Suppressor macrophage (primary cell): ENCODE results near the gene MCTP1.

Experiments used
- DNase-seq, 4 experiments: peaks; one replicate each; pipeline ENCODE4 v3.0.0-alpha.2; 2020 to 2022

Gene MCTP1

DNA sequence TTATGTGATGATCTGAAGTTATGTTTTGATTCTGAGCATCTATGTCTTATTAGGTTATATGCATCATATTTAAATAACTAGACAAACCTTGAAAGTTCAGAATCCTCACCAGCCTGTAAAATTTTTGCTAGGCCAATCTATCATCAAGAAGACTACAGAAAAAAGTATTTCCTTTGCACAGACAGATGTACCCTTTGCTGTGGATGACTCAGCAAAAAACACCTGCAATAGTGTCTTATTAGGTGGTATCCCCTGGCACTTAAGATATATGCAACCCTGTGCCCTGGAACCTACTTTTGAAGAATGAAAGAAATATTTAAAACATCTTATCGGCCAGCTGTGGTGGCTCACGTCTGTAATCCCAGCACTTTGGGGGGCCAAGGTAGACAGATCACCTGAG lies 535.9 kb downstream of the MCTP1 start:
- DNase-seq = no peak

DNA sequence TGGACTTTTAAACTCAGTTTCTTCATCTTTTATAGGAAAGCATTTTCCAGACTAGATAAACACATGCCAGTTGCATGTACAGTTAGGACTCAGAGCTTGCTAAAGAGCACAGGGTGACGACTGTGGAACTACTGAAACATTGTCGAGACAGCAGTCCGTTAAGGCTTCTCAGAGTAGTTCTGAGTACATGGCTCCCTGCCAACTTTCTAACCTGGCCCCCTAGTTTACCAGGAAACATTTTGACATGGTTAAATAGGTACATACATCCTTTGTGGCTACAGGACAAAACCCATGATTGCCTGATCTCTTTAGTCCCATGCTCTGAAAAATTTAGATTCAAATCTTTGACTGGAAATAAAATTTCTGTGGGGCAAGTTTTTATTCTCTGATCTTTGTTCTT lies 536.7 kb downstream of the MCTP1 start:
- DNase-seq = no peak

GRCh38 chr5:94747371-94747770 lies 537.5 kb downstream of the MCTP1 start:
- no peak for DNase-seq

DNA sequence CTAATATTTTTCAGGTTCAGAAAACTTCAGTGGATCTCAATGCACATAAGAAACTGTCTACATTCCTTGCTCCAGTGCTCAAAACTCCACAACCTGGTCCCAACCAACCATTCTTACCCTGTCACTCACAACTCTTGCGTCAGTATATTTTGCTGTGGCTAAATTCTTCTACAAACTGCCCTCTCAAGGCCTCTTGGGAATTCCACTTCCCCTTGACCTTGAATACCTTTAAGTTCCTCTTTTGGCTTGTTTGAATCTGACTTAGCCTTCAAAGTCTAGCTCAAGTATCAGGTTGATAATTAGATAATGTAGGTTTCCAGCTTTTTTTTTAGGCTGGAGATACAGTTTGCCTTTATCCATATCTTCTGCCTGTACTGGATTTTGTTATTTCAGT lies 538.2 kb downstream of the MCTP1 start:
- peak; percentile 20 to 62 (median 53) for DNase-seq

DNA sequence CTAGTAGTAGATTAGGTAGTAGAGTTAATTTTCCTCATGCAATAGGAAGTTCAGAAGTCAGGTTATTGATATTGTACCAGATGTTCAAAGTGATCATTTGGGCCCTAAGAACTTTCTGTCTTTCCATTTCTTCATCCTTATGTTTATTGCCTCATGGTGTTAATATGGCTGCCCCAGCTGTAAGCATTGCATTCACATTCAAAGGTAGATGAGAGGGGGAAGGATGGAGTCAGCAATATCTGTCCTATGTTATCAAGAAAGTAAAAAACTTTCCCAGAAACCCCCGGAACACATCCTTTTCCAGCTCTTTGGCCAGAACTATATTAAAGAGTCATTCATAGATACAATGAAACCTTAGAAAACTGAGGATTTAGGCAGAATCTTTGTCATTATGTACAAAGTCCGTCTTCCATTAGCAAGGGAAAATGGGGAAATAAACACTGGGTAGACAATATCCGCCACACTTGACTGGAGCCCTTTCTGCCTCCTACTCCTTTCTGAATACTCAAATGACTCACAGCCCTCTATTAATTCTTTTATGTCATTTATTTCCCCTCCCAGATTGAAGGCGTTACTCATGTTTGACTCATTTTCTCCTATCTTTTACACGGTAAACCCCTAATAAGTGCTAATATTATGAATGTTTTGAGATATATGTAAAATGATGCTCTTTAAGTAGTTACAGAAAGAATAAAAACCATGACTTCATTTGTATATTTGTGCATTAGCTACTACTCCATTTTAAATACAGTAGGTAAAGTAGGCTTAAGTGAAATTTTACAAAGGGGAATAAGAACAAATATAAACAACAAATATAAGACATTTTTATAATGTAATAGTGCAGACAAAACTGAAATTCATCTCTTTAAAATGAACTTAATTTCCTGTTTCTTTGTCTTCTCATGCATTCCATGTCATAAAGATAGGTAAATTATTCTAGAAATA lies 538.8 kb downstream of the MCTP1 start:
- DNase-seq = peak in 3 of 4 experiments; percentile 25 to 51 (median 35)

GRCh38 chr5:94744906-94745305 lies 540.0 kb downstream of the MCTP1 start:
- peak in 3 of 4 experiments; percentile 16 to 24 (median 17) for DNase-seq

DNA sequence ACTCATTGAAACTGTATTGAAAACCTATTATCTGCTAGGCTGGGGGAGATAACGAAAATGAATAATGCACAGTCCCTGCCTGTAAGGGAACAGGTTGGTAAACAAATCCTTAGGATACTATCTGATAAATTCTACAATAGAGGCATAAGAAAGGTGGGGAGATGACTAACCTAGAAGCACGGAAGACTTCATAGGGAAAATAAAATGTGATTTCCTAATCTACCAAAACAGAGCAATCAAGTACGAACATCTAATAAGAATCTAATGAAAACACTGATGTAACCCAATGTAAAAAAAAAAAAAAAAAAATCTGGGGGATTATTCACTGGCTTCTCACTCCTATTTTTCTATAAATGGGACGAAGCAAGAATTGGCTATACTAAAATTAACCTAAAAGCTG lies 542.0 kb downstream of the MCTP1 start:
- DNase-seq = no peak

- DNase-seq = no peak
Measured at GRCh38 chr5:94740286-94740685, 544.6 kb downstream of the MCTP1 start.

DNA sequence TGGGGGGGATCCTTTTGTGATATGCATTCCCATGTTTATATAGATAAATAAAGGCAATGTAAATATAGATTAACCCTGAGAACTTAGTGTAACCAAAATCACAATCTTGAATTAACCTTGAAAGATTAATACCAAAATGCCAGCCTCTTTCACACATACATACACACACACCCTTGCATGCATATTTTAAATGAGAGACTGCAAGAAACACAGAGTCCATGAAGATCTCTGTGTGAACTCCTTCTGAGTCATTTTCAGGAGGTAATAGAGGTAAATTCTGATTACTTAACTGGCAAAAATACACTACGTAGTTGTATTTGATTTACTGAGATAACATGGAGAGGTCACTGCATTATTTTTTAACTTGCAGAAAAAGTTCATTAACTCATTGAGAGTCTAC lies 548.4 kb downstream of the MCTP1 start:
- DNase-seq = no peak

DNA sequence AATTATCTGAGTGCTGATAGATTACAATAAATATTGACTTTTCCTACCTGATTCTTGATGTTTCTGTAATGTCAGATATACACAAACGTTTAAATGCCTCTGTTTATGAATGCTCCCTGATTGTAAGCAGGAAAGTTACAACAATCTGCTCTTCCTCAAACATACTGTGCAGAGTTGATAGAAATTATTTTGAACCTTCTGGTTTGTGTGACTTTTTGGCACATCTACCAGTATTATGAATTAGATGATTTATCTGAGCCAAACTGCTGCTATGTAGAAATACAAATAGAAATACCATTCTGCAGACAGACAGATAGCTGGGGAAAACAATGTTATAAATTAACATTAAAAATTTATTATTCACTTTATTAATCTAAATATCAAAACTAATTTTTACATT lies 553.4 kb downstream of the MCTP1 start:
- DNase-seq = no peak

GRCh38 chr5:94725142-94725541 lies 559.8 kb downstream of the MCTP1 start:
- DNase-seq = no peak

GRCh38 chr5:94715768-94716167 lies 569.1 kb downstream of the MCTP1 start:
- no peak for DNase-seq

DNA sequence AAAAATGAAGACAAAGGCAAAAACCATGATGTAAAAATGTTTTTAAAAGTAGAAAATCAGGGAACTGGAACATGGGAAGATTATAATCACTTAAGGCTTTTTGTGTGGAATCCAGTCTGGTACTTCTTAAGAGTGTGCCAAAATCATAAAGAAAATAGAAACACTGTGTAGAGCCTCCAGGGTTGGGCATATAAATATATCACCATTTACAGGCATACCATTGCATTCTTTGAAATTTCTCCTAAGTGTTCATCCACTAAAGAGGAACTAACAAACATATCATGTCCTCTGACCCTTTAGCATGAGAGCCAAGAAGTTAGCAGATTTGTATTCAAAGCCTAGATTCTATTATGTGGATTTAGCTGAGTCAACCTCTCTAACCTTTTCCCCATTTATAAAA lies 573.1 kb downstream of the MCTP1 start:
- DNase-seq = peak in 2 of 4 experiments; percentile 3 to 7

- DNase-seq = no peak
Measured at GRCh38 chr5:94709277-94709676, 575.6 kb downstream of the MCTP1 start.

DNA sequence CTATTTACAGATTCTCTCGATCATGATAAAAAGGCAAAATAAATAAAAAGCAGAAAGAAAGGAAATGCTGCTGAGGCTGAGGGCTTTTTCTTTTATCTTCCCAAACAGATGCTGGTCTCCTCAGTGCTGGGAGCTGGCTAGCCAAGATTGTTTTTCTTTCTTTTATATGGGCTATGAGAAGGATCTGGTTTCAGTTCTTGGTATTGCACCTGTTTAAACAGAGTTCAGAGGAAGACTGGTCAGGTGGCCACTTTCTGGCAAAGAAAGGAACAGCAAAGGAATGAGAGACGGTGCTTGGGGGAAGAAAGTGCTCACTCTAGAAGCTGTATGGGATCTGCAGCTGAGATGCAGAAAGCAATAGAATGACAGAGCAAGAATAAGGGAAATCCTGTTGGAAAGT lies 577.5 kb downstream of the MCTP1 start:
- no peak for DNase-seq

- no peak for DNase-seq
Measured at GRCh38 chr5:94705427-94705826, 579.5 kb downstream of the MCTP1 start.

DNA sequence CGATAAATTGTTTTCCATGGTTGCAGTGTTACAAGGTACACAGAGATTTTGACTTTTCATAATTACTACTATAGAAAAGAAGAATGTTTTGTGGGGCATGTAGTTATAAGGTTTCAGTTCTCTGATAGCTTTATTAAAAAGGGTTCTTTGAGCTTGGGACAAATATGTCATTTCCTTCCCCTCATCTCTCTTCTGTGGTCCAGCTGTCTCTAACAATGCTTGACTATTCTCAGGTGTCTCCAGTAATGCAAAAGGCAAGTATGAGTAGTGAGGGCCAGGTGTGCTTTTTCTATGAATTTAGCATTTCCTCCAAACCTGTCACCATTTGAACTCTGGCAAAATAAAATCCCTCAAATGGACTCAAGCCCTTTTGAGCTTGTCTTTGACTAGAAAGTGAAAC lies 582.2 kb downstream of the MCTP1 start:
- no peak for DNase-seq

- DNase-seq = no peak
Measured at GRCh38 chr5:94700592-94700991, 584.3 kb downstream of the MCTP1 start.

- no peak for DNase-seq
Measured at GRCh38 chr5:94699562-94699961, 585.3 kb downstream of the MCTP1 start.

- DNase-seq = no peak
Measured at GRCh38 chr5:94698197-94698596, 586.7 kb downstream of the MCTP1 start.

DNA sequence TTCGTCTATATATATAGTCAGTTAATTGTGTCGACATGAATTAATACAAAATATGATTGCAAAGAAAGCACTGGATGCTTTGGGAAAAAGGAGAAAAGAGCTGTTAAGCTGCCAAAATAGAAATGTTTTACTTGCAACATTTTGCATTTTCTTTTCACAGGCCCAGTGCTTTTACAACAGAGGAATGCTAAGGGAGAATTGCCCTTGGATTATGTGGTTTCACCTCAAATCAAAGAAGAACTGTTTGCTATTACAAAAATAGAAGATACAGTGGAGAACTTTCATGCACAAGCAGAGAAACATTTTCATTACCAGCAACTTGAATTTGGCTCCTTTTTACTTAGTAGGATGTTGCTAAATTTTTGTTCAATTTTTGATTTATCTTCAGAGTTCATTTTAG lies 590.2 kb downstream of the MCTP1 start:
- DNase-seq = no peak

- DNase-seq = no peak
Measured at GRCh38 chr5:94693845-94694370, 591.0 kb downstream of the MCTP1 start.

DNA sequence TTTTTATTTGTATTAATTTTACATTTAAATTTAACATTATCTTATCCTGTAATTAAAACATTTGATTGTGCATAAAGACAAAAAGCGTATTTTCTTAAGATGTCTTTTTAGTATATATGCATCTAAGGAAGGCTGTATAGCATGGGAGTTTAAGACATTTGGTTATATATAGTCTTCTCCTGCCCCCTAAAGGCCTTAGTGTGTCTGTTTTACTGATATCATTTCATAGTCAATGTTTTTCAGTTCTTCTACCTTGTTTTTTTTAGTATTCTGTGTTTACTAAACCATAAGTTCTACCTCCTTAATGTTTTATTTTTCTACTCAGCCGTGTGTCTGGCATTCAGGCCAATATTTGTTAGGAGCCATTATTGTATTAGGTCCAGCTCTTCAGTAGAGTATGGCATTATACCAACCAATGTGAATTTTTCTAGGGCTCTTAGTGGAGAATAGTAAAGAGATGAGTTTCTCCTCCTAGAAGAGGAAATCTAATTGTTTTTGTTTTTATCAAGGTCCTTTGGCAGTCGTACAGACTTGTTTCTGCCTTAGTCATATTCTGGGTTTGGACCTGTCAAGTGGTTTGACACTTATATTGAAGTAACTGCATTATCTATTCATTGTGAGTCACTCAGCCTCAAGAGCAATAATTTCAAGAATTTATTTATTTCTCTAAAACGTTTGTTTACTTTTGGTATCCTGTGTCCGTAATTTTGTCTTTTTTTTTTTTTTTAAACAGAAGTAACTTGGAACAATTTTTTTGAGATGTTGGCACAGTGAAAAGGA lies 591.7 kb downstream of the MCTP1 start:
- peak in 2 of 4 experiments; percentile 37 to 41 for DNase-seq
